H9 (cell line): Measurements from ENCODE around the gene PITRM1. TPM values are rescaled to one million over a fixed set of nuclear protein-coding genes. Genes with fewer than 3 reads are reported as not detected.

ENCODE experiments used
- DNase-seq: peaks from one replicate; pipeline ENCODE4 v3.0.0-alpha.2; 2017
- H2AFZ ChIP-seq: one replicate; pipeline ENCODE4 v1.6.1; 2013; ENCODE audit warnings: mild to moderate bottlenecking, low read length, control low read depth, moderate library complexity
- H2AK5ac ChIP-seq: 2 replicates; pipeline ENCODE4 v1.6.1; 2013; ENCODE audit warnings: low read length, control low read depth, mixed read lengths; ENCODE audit not compliant: insufficient read length
- H2BK120ac ChIP-seq: one replicate; pipeline ENCODE4 v1.6.1; 2013; ENCODE audit warnings: low read depth, mild to moderate bottlenecking, low read length, control low read depth, inconsistent platforms; ENCODE audit not compliant: poor library complexity, severe bottlenecking
- H2BK12ac ChIP-seq: 2 replicates; pipeline ENCODE4 v1.6.1; 2013; ENCODE audit warnings: low read length, control low read depth, mixed read lengths, low read depth; ENCODE audit not compliant: insufficient read length
- H2BK15ac ChIP-seq: 2 replicates; pipeline ENCODE4 v1.6.1; 2013; ENCODE audit warnings: low read depth, low read length, control low read depth
- H2BK20ac ChIP-seq: one replicate; pipeline ENCODE4 v1.6.1; 2013; ENCODE audit warnings: low read depth, mild to moderate bottlenecking, low read length, control low read depth, inconsistent platforms; ENCODE audit not compliant: poor library complexity, severe bottlenecking
- H2BK5ac ChIP-seq: 2 replicates; pipeline ENCODE4 v1.6.1; 2013; ENCODE audit warnings: low read length, control low read depth, mixed read lengths; ENCODE audit not compliant: insufficient read length
- H3K14ac ChIP-seq: 2 replicates; pipeline ENCODE4 v1.6.1; 2013; ENCODE audit warnings: low read length, control low read depth; ENCODE audit not compliant: insufficient read depth
- H3K18ac ChIP-seq: 2 replicates; pipeline ENCODE4 v1.6.1; 2013; ENCODE audit warnings: low read depth, mild to moderate bottlenecking, mixed read lengths, low read length, control low read depth; ENCODE audit not compliant: insufficient read length
- H3K23ac ChIP-seq: 2 replicates; pipeline ENCODE4 v1.6.1; 2013; ENCODE audit warnings: low read length, control low read depth, mixed read lengths, low read depth; ENCODE audit not compliant: insufficient read length
- H3K23me2 ChIP-seq: 2 replicates; pipeline ENCODE4 v1.6.1; 2013; ENCODE audit warnings: low read depth, mild to moderate bottlenecking, mixed read lengths, low read length, control low read depth; ENCODE audit not compliant: insufficient read length, poor library complexity, severe bottlenecking
- H3K27ac ChIP-seq: 2 replicates; pipeline ENCODE4 v1.5.1; 2013; ENCODE audit warnings: low read length, control low read depth, mixed read lengths, low read depth; ENCODE audit not compliant: insufficient read length
- H3K27me3 ChIP-seq: 2 replicates; pipeline ENCODE4 v1.6.1; 2013; ENCODE audit warnings: low read length, control low read depth, inconsistent platforms; ENCODE audit not compliant: insufficient read depth
- H3K4ac ChIP-seq: 2 replicates; pipeline ENCODE4 v1.6.1; 2013; ENCODE audit warnings: low read depth, mild to moderate bottlenecking, control low read depth, inconsistent platforms, low read length, moderate library complexity
- H3K4me1 ChIP-seq: 2 replicates; pipeline ENCODE4 v1.6.1; 2013; ENCODE audit warnings: low read length, control low read depth, inconsistent platforms; ENCODE audit not compliant: insufficient read depth
- H3K4me2 ChIP-seq: 2 replicates; pipeline ENCODE4 v1.6.1; 2013; ENCODE audit warnings: low read length, control low read depth, mixed read lengths; ENCODE audit not compliant: insufficient read length, insufficient read depth
- H3K56ac ChIP-seq: 2 replicates; pipeline ENCODE4 v1.6.1; 2013; ENCODE audit warnings: low read depth, mild to moderate bottlenecking, mixed read lengths, low read length, control low read depth; ENCODE audit not compliant: insufficient read length
- H3K79me1 ChIP-seq: 2 replicates; pipeline ENCODE4 v1.6.1; 2013; ENCODE audit warnings: low read depth, mild to moderate bottlenecking, moderate library complexity, low read length, control low read depth, inconsistent platforms; ENCODE audit not compliant: insufficient read depth, poor library complexity, severe bottlenecking
- H3K79me2 ChIP-seq: 2 replicates; pipeline ENCODE4 v1.6.1; 2013; ENCODE audit warnings: low read length, control low read depth, inconsistent platforms; ENCODE audit not compliant: insufficient read depth
- H3K9ac ChIP-seq: 2 replicates; pipeline ENCODE4 v1.6.1; 2013; ENCODE audit warnings: low read length, control low read depth, mixed read lengths; ENCODE audit not compliant: insufficient read length; ENCODE audit errors: extremely low read depth
- H3K9me3 ChIP-seq: one replicate; pipeline ENCODE4 v1.6.1; 2013; ENCODE audit warnings: low read depth, low read length, inconsistent platforms; ENCODE audit not compliant: control insufficient read depth
- H3T11ph ChIP-seq: one replicate; pipeline ENCODE4 v1.6.1; 2013; ENCODE audit warnings: mild to moderate bottlenecking, low read length, control low read depth, inconsistent platforms
- H4K20me1 ChIP-seq: one replicate; pipeline ENCODE4 v1.6.1; 2013; ENCODE audit not compliant: control insufficient read depth, insufficient read length, insufficient read depth
- H4K5ac ChIP-seq: 2 replicates; pipeline ENCODE4 v1.6.1; 2013; ENCODE audit warnings: low read depth, mild to moderate bottlenecking, mixed read lengths, low read length, control low read depth; ENCODE audit not compliant: insufficient read length
- H4K8ac ChIP-seq: replicated peaks from 2 replicates; pipeline ENCODE4 v1.6.1; 2013; ENCODE audit warnings: low read length, control low read depth, mixed read lengths, low read depth; ENCODE audit not compliant: insufficient read length
- H4K91ac ChIP-seq: 2 replicates; pipeline ENCODE4 v1.6.1; 2013; ENCODE audit warnings: low read depth, mild to moderate bottlenecking, moderate library complexity, mixed read lengths, low read length, control low read depth; ENCODE audit not compliant: insufficient read length
- H3K27ac Mint-ChIP-seq, 3 experiments: 2 replicates in 2 of 3; 3 replicates in 1 of 3; pipeline ENCODE4 v1.8.0; 2020 to 2021; ENCODE audit warnings: mixed read lengths in 3 of 3, mild to moderate bottlenecking in 1 of 3, moderate library complexity in 1 of 3
- H3K27me3 Mint-ChIP-seq: 2 replicates; pipeline ENCODE4 v1.8.0; 2021; ENCODE audit warnings: low read depth, mild to moderate bottlenecking, moderate library complexity, mixed read lengths
- H3K36me3 Mint-ChIP-seq, 3 experiments: 2 replicates in 2 of 3; 3 replicates in 1 of 3; pipeline ENCODE4 v1.8.0; 2020 to 2021; ENCODE audit warnings: low read depth in 3 of 3, mixed read lengths in 3 of 3; ENCODE audit not compliant: insufficient read depth in 1 of 3
- H3K4me1 Mint-ChIP-seq, 2 experiments: 2 replicates each; pipeline ENCODE4 v1.8.0; 2020; ENCODE audit warnings: mixed read lengths in 2 of 2
- H3K4me3 Mint-ChIP-seq, 2 experiments: 2 replicates in 1 of 2; 3 replicates in 1 of 2; pipeline ENCODE4 v1.8.0; 2020 to 2021; ENCODE audit warnings: mild to moderate bottlenecking in 2 of 2, mixed read lengths in 2 of 2, moderate library complexity in 1 of 2
- H3K9me3 Mint-ChIP-seq, 2 experiments: 2 replicates in 1 of 2; 3 replicates in 1 of 2; pipeline ENCODE4 v1.8.0; 2020; ENCODE audit warnings: mild to moderate bottlenecking in 2 of 2, mixed read lengths in 2 of 2, moderate library complexity in 1 of 2
- WGBS: extraction: QIAGEN DNeasy Blood & Tissue Kit; methylation state at CpG from one replicate; pipeline ENCODE4 v1.1.7; 2013; ENCODE audit warnings: missing lambda C conversion rate, low lambda C conversion rate, mixed read lengths; ENCODE audit not compliant: insufficient read length; ENCODE audit errors: extremely low coverage; 5-methylcytosine and 5-hydroxymethylcytosine counted together
- total RNA-seq: library from RNA; stranded (reverse); gene quantifications from 2 replicates; pipeline ENCODE4 v1.2.1, GENCODE V29; 2021
- TF ChIP-seq, protein P1 (sequence below): fragments of 200-600 bp; sonication (generic); conservative IDR thresholded peaks from 3 replicates; pipeline ENCODE4 v1.8.0; 2021; ENCODE audit warnings: antibody characterized with exemption, mild to moderate bottlenecking

The PITRM1 gene
- total RNA-seq, 1 experiment from 2014 or later = 27.8 TPM

DNA sequence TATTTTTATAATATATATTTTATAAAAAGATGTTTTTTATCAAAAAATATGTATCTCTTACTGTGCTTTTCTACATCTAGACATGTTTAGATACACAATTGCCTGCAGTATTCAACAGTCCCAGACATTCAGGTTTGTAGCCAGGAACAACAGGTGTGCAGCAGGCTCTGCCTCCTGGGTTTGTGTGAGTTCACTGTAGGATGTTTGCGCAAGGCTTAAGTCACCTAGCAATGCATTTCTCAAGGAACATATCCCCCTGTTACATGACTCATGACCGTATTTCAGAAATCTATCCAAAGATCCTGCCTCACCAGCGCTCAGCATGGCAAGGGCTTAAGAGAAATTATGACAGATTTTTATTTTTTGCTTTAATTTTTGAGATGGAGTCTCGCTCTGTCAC, 41.5 kb downstream of the PITRM1 start:
- Mint-ChIP-seq H3K27ac (no peak overlapping the region; a peak in 1 of 7 replicates), H3K9me3 (no peaks in the 10 kb centered on the region), H3K27me3 (no peaks in the 10 kb centered on the region), H3K4me1 (no peaks in the 10 kb centered on the region), H3K36me3 (peaks cover 27 to 90% (median 88%) of the 10 kb centered on the region in 3 experiments), H3K4me3 (no peak overlapping the region)
- no peak overlapping the region for H4K5ac ChIP-seq
- no peaks in the 10 kb centered on the region for H3K79me2 ChIP-seq
- H4K20me1 ChIP-seq = no peaks in the 10 kb centered on the region
- no peak overlapping the region for H3K9ac ChIP-seq
- H3K27me3 ChIP-seq = no peaks in the 10 kb centered on the region
- H4K91ac ChIP-seq = no peak overlapping the region
- H3K4ac ChIP-seq = no peak overlapping the region
- TF ChIP-seq, protein P1, sequence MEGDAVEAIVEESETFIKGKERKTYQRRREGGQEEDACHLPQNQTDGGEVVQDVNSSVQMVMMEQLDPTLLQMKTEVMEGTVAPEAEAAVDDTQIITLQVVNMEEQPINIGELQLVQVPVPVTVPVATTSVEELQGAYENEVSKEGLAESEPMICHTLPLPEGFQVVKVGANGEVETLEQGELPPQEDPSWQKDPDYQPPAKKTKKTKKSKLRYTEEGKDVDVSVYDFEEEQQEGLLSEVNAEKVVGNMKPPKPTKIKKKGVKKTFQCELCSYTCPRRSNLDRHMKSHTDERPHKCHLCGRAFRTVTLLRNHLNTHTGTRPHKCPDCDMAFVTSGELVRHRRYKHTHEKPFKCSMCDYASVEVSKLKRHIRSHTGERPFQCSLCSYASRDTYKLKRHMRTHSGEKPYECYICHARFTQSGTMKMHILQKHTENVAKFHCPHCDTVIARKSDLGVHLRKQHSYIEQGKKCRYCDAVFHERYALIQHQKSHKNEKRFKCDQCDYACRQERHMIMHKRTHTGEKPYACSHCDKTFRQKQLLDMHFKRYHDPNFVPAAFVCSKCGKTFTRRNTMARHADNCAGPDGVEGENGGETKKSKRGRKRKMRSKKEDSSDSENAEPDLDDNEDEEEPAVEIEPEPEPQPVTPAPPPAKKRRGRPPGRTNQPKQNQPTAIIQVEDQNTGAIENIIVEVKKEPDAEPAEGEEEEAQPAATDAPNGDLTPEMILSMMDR = no peak
- H3K9me3 ChIP-seq = no peaks in the 10 kb centered on the region
- H3K23me2 ChIP-seq = no peaks in the 10 kb centered on the region
- H2AK5ac ChIP-seq = no peak overlapping the region
- no peak overlapping the region for H3T11ph ChIP-seq
- no peak overlapping the region for H3K18ac ChIP-seq
- DNase-seq = no peak
- H3K23ac ChIP-seq = no peak overlapping the region
- H4K8ac ChIP-seq = no peak overlapping the region
- no peak overlapping the region for H3K27ac ChIP-seq
- H2BK20ac ChIP-seq = no peak overlapping the region
- no peak overlapping the region for H2BK120ac ChIP-seq
- no peak overlapping the region for H3K4me2 ChIP-seq
- H3K79me1 ChIP-seq = no peaks in the 10 kb centered on the region
- no peak overlapping the region for H3K14ac ChIP-seq
- no peak overlapping the region for H2AFZ ChIP-seq
- H2BK5ac ChIP-seq = no peak overlapping the region
- no peak overlapping the region for H2BK15ac ChIP-seq
- H2BK12ac ChIP-seq = no peak overlapping the region
- WGBS = no CpG with 5 or more reads among the region's 4 CpGs
- H3K4me1 ChIP-seq = no peaks in the 10 kb centered on the region
- H3K56ac ChIP-seq = no peak overlapping the region
